ENCODE data around the gene CD52. TPM values are rescaled to one million over a fixed set of nuclear protein-coding genes. Genes with fewer than 3 reads are reported as not detected.

Gene CD52
- total and polyA plus RNA-seq, 2 of the 13 experiments (the other 11 are each of a cell fraction or from before 2014, with no cell fraction given): 0.32 TPM; not detected in 1

DNA sequence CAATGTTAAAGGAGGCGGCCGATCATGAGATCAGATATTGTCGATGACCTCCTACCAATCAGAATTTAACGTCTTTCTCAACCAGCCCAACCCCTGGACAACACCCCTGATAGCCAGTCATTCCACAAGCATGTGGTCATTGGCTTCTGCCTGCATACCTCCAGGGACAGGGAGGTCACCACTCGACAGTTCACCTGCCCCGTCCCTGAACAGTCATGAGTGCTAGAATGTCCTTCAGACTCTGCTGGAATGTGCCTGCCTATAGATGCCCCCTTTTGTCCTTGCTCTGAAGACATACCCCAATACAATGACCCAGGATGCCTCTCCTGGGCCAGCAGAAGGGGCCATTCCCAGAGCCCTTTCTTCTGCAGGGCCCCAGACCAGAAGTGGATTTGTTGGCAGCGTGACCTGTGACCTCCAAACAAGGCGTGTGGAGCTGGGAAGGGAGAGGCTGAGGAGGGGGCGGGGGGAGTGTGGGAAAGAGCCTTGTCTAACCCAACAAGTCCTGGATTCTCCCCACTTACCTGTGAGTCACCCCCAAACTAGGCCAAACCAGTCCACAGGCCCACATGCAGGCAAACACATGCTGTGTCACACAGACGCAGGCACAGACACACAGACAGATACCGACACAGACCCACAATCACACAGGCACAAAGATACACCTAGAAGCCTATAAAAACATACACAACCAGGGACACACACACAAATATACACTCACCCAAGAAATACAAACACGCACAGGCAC is 34.0 kb downstream of the CD52 start (continued):
- TF ChIP-seq ZNF550 (CRISPR knock-in tag; IDR thresholded peaks at IDR 0.05; ENCODE audit: borderline replicate concordance) (no peak), KLF12 (CRISPR knock-in tag; IDR thresholded peaks at IDR 0.05; ENCODE audit: borderline replicate concordance) (no peak), PHF21A (CRISPR knock-in tag; IDR thresholded peaks at IDR 0.05) (peak; percentile 61; the same call in 1 of the 2 replicates), ZFP41 (CRISPR knock-in tag; IDR thresholded peaks at IDR 0.05; ENCODE audit: borderline replicate concordance) (no peak), ZBTB20 (CRISPR knock-in tag; IDR thresholded peaks at IDR 0.05; ENCODE audit: borderline replicate concordance, low read depth) (peak; percentile 78; the same call in 1 of the 2 replicates), RBM39 (IDR thresholded peaks at IDR 0.05; ENCODE audit: low read depth, low read length, poor library complexity, severe bottlenecking) (no peak), NR2F6 (IDR thresholded peaks at IDR 0.05) (peak; percentile 92), NR2F6 (CRISPR knock-in tag; IDR thresholded peaks at IDR 0.05) (peak; percentile 92), HCFC1 (IDR thresholded peaks at IDR 0.05; ENCODE audit: low read depth, low read length) (no peak), GPN1 (CRISPR knock-in tag; IDR thresholded peaks at IDR 0.05; ENCODE audit: borderline replicate concordance) (no peak), ZNF354B (CRISPR knock-in tag; IDR thresholded peaks at IDR 0.05) (no peak), KLF6 (CRISPR knock-in tag; IDR thresholded peaks at IDR 0.05) (no peak), MBD4 (IDR thresholded peaks at IDR 0.05; ENCODE audit: borderline replicate concordance, low read length) (no peak), EED (CRISPR knock-in tag; IDR thresholded peaks at IDR 0.05) (no peak), ZEB1 (IDR thresholded peaks at IDR 0.05; ENCODE audit: insufficient replicate concordance, low read depth) (peak; percentile 52), ZNF282 (IDR thresholded peaks at IDR 0.05; ENCODE audit: partially characterized antibody) (no peak), SSRP1 (CRISPR knock-in tag; IDR thresholded peaks at IDR 0.05) (peak; percentile 12; the same call in 1 of the 2 replicates), RFX1 (IDR thresholded peaks at IDR 0.05) (no peak), RAD51 (IDR thresholded peaks at IDR 0.05; ENCODE audit: borderline replicate concordance) (no peak), HNRNPLL (IDR thresholded peaks at IDR 0.05; ENCODE audit: low read depth, low read length, poor library complexity, severe bottlenecking) (no peak), ZNF382 (CRISPR knock-in tag; IDR thresholded peaks at IDR 0.05; ENCODE audit: borderline replicate concordance) (no peak), HDAC1 (CRISPR knock-in tag; IDR thresholded peaks at IDR 0.05) (peak; percentile 79), HOXA9 (CRISPR knock-in tag; IDR thresholded peaks at IDR 0.05; ENCODE audit: borderline replicate concordance) (no peak), SP1 (IDR thresholded peaks at IDR 0.05) (no peak), SP1 (CRISPR knock-in tag; IDR thresholded peaks at IDR 0.05) (no peak), TBX3 (IDR thresholded peaks at IDR 0.05; ENCODE audit: borderline replicate concordance) (no peak), ZNF567 (CRISPR knock-in tag; IDR thresholded peaks at IDR 0.05; ENCODE audit: borderline replicate concordance) (0 out of 2 replicates have a peak, but pooled peaks have one; percentile 2), PHF8 (CRISPR knock-in tag; IDR thresholded peaks at IDR 0.05) (no peak; the same call in 1 of the 2 replicates), ZBTB8A (CRISPR knock-in tag; IDR thresholded peaks at IDR 0.05; ENCODE audit: borderline replicate concordance, low read depth) (no peak)
- TF ChIP-seq, protein P1, sequence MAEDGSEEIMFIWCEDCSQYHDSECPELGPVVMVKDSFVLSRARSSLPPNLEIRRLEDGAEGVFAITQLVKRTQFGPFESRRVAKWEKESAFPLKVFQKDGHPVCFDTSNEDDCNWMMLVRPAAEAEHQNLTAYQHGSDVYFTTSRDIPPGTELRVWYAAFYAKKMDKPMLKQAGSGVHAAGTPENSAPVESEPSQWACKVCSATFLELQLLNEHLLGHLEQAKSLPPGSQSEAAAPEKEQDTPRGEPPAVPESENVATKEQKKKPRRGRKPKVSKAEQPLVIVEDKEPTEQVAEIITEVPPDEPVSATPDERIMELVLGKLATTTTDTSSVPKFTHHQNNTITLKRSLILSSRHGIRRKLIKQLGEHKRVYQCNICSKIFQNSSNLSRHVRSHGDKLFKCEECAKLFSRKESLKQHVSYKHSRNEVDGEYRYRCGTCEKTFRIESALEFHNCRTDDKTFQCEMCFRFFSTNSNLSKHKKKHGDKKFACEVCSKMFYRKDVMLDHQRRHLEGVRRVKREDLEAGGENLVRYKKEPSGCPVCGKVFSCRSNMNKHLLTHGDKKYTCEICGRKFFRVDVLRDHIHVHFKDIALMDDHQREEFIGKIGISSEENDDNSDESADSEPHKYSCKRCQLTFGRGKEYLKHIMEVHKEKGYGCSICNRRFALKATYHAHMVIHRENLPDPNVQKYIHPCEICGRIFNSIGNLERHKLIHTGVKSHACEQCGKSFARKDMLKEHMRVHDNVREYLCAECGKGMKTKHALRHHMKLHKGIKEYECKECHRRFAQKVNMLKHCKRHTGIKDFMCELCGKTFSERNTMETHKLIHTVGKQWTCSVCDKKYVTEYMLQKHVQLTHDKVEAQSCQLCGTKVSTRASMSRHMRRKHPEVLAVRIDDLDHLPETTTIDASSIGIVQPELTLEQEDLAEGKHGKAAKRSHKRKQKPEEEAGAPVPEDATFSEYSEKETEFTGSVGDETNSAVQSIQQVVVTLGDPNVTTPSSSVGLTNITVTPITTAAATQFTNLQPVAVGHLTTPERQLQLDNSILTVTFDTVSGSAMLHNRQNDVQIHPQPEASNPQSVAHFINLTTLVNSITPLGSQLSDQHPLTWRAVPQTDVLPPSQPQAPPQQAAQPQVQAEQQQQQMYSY (CRISPR knock-in tag; IDR thresholded peaks at IDR 0.05): 0 out of 2 replicates have a peak, but pooled peaks have one; percentile 33

Data from HepG2 (cell line).